CD4-positive, alpha-beta T cell treated with Interleukin-6 at 100 ng/mL for 8 hours (primary cell): Measurements from ENCODE around the gene DENND2D.
A peak's percentile ranks its signal among the peaks of the same experiment; 100 is the strongest.

Experiments used
- DNase-seq: peaks from one replicate; pipeline ENCODE4 v3.0.0-alpha.2; 2020; ENCODE audit warnings: mixed read lengths, low spot score

The DENND2D gene

DNA sequence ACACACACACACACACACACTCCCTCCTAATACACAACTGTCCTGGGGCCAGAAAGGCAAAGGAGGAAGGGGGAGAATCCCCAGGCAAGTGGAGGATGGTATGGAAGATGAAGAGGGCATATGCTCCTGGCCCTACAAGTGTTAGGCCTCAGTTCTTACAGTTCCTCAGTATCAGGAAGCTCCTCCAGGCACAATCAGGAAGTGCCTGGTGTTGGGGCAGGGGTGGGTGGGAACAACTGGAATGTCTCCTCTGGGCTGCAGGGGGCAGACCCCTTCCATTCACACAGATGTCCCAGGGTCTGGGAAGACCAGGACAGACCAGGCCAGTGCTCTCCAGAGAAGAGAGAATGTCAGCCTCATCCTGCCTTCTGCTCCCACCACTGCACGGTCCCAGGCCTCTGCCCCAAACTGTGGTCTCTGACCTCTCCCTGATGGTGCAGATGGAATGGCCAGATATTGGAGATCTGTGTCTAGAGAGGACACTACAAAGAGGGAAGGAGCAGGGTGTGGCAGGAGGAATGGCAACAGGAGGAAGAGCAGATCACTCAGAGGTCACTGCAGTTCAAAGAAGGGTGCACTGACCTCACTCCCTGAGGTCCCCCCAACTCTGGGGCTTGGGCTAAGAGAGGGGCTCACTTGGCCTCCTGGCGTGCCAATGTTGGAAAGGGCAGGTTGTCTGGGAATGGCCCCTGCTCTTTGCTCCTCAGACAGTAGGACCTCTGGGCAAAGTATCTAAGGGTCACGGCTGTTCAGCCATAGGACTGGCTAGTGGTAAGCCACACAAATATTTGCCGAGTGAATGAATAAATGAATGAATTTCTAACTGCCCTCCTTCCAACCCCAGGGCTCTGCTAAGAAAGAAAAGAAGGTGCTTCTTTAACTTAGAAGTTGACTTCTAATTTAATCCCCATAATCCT is 2.5 kb upstream of the DENND2D start:
- DNase-seq, result no peak

- no peak for DNase-seq
Observed at GRCh38 chr1:111202366-111202706, 1.9 kb upstream of the DENND2D start.

DNA sequence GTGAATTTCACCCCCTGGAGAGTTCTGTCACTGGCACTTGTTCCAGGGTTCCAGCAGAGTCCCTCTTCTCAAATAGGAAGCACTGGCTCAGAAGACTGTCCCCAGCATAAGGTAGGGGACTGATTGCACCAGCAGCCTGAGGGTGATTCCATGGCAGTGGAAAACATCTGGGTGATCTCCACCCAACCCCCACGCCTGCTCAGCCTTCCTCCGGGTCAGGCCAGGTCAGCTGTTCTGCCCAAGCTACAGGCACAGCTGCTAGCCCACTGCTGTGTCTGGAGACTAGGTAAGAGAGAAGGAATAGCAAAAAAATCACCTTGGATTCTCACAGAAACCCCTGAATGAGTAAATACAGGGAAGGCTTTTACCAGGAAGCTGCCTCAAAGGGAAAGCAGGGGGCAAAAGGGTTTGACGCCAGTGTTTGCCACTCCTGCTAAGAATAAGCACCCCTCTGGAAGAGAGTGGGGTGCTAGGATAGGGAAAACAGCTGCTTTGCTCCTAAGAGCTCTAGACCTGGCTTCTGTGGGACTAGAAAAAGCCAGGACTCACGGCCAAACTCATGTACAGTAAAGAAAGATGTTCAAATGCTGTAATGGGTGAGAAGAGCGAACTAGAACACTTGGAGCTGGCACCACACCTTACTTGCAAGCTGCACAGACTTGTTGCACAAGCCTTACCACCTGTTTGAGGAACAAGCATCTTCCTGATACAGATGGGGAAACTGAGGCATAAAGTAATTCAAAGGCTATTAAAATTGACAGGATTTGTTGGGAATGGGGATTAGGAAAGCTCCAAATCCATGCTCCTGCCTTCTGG is 1.0 kb upstream of the DENND2D start:
- no peak for DNase-seq

DNA sequence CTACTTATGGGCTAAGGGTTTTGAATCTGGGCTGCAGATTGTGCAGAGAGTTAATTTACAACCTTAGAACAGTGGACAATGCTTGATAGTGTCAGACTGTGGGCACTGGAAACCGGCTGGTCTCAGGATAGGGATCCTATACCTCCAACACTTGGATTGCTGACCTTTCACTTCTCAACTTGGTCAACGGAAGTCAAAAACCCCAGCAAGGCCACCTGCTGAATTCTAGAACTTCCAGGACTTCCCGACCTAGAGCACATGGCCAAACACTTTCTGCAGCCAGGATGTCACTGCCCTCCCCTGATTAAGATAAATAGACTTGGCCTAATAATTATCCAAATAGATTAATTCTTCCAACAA is 336 bp upstream of the DENND2D start:
- no peak for DNase-seq

DNA sequence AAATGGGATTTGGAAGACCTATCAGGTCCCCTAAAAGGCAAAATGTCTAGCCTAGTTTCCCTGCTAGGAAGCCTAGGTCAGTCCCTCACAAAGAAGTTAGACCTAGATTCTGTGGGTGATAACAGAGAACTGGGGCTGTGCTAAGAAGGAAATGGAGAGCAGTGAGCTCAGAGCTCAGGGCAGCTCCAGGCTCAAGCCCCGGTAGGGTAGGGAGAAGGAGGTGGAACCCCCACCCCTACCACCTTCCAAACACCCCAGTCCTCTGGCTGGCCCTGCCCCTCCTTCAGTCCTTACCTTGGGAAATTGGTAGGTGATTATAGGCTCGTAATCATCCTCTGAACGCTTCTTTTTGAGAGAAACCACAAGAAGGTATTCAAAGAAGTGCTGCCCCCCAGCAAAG is 1.1 kb downstream of the DENND2D start:
- peak; percentile 38 for DNase-seq

- no peak for DNase-seq
Observed at GRCh38 chr1:111198836-111199235, 1.6 kb downstream of the DENND2D start.

DNA sequence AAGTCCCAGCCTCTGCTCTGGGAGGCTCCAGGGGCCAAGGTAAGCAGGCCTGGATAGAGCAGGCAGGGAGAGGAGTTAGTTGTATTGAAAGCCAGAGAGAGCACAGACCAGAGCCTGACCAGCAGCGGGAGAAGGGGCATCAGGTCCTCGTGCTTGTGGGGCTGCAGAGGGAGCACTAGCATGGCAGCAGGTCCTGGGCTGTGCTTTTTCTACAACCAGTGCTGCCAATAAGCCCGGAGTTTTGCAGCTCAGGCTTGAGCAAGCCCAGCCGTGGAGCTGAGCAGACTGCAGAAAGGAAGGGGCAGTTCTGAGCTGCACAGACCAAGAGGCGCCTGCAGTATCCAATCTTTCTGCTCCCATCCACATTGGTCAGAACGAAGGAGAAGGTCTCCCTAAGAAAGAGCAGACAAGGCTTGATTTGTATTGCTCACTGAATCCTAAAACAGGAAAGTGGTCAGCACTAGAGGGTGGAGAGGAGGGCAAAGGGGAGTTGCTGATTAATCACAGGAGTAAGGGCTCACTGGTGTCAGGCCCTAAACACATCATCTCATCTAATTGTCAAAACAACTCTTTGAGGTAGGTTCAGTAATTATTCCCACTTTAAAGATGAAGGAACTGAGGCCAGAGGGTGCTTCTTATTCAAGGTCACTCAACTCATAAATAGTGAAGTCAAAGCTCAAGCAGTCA is 2.7 kb downstream of the DENND2D start:
- DNase-seq, result peak; percentile 85

GRCh38 chr1:111196213-111196612 is 4.2 kb downstream of the DENND2D start:
- DNase-seq, result no peak

DNA sequence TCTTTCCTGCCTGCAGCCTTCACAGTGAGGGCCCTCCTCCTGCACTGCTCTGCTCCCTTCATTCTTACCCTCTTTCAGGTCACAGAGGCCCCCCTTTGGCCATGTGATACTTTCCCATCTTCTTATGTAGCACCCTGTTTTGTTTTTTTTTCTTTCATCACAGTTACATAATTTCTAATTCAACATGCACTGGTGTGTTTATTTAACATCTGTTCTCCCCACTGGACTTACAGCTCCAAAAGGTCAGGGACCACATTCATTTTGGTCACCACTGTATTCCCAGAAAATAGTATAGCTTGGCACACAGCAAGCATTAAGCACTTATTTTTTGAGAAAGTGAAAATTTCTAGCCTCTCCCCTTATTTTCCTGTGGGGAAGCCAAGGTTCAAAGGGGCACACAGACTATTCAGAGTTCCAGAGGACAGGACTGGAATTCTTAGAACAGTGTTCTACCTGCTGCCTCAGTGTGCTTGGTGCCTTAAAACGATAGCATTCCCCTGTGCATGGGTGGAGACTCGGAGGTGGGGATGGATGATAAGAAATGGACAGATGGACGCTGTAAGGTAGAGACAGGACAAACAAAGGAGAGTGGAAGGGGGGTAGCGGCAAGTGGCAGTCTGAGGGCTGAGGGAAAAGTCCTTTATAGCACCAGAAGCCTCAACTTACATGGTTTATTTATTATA is 5.3 kb downstream of the DENND2D start:
- DNase-seq, result no peak

DNA sequence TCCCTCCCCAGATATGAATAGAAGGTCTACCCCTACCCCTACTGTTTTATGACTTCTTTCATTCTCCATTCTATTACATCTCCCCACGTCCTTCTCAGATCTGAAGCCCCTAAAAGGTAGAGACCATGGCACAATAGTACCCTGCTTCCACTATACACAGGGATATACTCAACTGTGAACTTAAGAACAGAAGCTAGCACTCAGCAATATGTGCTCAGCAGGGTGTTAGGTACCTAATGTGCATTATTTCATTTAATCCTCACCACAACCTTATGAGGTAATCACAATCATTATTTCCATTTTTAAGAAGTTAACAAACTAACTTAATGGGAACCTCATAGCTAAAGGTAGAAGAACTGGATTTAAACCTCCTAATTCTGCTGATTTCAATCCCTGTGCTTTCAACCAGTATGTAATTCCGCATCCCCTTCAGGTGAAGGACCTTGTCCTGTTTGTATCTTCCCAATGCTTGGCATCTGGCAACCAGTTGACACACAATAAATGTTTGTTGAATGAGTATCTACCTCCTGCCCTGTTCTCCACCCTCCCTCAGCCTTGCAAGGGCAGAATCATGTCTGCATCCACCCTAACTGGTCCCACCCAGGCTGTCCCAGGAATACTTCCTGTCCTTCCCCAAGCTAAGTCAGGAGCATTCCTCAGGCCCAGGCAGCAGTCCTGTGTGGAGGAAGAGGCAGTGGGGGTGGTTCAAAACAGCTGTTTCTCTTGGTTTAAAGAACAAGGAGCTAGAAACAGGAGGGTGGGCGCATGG is 6.5 kb downstream of the DENND2D start:
- DNase-seq, result no peak

DNA sequence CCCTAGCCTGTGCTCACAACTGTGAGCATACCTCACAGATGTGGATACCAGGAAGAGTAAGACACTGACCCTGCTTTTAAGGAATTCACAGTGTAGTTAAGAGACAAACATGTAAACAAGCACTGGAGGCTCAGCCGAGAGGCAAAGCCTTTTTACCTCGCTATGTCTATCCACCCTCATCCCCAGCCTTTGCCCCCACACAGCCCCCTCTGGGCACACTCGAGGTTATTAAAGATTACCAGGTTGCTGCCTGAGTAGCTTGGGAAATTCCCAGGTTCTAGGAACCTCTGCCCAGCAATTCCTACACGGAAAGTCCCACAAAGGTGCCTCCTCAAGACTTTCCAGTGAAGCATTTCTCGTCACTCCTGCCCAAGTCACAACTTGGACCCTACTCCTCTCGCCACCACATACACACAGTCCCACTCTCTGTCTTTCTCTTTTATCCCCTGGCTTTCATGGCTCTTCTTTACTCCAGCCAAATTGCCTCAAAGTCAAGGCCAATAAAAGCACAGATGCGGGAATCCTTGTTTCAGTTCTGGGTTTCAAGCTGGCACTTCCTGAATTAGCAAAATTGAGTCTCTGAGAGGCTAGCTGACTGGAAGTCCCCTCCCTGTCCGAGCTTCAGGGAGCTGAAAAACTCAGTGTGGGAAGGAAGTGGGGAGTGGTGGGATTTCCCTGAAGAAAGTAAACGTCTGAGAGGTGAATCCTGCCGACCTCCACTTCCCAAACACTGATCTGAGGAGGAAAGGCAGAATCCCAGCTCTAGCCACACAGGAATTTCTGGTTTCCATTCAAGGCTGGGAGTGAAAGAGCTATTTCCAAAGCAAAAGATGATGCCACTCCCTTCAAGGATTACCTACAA is 7.6 kb downstream of the DENND2D start:
- no peak for DNase-seq

- no peak for DNase-seq
Observed at GRCh38 chr1:111192074-111192473, 8.4 kb downstream of the DENND2D start.

DNA sequence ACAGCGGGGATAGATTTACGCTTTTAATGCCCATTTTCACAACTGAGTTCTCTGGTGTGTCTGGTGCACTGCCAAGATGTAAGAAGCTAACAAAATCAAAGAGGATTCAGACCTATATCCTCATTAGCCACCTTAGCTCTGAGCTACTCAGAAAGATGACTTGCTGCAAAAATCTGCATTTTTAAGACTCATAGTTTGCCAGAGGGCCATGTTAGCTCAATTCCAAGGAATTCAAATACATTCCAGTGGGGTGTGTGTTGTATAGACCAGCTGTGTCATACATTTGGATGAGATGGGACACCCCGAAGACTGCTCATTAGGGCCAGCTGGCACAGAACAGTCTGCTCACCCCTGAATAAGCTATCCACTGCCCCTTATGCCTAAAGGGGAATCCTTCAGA is 8.9 kb downstream of the DENND2D start:
- no peak for DNase-seq

GRCh38 chr1:111190931-111191451 is 9.5 kb downstream of the DENND2D start:
- no peak for DNase-seq

DNA sequence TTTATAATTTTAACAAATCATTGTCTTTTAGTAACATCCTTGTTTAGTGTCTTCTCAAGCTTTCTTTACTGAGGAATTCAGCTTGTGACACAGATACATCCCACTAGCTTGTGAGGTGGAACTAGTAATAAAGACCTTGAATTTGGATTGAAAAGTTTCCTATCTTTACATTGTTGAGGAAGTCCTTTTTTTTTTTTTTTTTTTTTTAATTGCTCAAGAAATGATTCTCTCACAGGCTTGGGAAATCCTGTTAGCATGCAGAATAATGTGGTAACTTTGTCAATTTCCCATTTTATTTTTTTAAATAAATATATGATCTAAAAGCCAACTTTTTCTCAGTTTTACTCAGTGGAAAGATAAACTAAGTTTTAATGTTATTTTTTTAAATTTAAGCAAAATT is 15.8 kb downstream of the DENND2D start:
- no peak for DNase-seq

DNA sequence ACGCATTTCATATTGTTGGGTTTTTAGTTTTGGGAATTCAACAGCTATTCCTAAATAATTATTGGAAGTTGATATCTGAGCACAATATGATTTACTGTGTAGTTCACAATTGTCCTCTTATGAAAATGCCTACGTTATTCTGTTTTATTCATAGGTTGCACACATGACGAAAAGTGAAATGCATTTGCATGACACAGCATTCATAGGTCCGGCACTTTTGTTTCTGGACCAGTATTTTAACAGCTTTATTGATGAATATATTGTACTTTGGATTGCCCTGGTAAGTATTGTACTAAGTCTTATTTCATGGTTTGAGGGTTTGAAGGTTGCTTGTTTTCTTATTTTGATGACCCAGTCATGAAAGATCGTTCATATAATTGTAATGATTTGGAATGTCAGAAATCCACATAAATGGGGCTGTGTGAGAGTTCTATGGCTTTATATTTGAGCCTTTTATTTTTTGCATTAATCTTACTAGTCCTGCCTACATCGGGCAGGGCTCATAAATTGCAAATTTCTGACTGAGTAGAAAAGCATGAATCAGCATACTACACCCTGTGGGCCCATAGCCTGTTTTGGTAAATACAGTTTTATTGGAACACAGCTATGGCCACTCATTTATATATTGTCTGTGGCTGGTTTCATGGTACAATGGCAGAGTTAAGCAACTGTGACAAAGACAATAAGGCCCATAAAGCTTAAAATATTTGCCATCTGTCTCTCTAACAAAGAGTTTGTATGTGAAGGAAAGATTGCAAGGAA is 17.0 kb downstream of the DENND2D start:
- DNase-seq, result no peak

DNA sequence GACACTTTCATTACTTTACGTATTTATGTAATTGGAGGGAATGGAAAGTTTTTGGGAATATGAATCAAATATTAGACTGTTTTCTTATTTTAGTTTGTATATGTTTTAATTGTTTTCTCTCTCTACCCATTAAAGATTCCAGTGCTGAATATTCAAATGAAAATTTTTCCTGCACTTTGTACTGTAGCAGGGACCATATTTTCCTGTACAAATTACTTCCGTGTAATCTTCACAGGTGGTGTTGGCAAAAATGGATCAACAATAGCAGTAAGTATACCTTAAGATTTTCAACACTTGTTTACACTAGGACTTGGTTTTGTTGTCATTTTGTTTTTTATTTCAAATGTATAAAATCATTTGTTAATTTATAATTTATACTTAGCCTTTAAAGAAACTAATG is 18.4 kb downstream of the DENND2D start:
- DNase-seq, result no peak

DNA sequence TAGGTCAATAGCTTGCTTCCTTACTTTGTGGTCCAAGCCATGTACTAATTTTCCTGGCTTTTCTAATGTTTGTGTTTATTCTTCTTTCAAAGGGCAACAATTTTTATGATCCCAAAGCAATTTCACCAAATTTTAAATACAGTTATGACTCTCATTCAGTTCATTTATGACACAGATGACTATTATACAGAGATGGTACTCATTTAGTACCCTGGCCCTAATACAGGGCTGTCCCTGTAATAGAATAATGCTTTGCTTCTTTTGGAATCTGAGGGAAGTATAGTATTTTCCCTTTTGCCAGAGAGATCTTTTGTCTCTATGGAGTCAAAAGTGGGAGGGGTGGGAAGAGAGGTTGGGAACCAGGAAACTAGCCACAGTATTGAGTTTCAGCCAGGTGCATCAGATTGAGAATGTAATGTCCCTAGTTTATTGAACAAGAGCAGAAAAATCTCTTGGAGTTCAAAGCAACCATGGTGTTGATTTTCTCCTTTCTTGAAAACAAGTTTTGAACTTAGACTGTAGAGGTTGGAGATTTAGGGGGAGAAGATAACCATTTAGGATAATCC is 20.4 kb downstream of the DENND2D start:
- DNase-seq, result no peak

- DNase-seq, result no peak
Observed at GRCh38 chr1:111176678-111177077, 23.8 kb downstream of the DENND2D start.
